NCI-H2029 treated with DMSO at 0.1 percent for 48 hours (cell line): ENCODE measurements around the gene PRUNE2.
A peak's percentile ranks its signal among the peaks of the same experiment; 100 is the strongest.
"Not testable (repeated sequence)": the region's sequence is repeated elsewhere in the genome, so short reads cannot be mapped to it uniquely, and the experiment has no call there.

ENCODE experiments used
- DNase-seq: peaks from one replicate; lab custom pipeline; 2025; lab: John Stamatoyannopoulos, UW

PRUNE2 gene

DNA sequence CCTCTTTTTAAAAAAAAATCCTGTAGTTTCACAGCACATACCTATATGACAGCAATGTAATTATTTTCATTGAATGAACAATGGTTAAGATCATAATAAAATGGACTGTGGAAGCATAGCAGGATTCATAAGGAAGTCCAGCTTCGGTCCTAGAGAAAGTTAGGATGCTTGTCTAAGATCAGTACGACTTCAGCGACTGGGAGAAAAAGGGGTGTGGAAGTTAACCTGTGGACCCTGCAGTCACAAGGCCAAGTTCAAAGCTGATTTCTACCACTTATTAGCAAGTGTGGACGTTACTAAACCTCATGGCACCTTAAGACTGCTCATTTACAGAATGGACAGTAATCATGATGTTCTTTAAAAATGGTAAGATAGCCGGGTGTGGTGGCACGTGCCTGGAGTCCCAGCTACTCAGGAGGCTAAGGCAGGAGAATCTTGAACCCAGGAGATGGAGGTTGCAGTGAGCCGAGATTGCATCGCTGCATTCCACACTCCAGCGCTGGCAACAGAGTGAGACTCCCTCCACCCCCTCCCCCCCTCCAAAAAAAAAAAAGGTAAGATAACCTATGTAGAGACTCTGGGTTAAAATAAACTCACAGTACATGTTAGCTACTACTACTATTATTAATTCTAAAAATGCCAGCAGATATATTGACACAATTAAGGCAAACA lies 213.3 kb downstream of the PRUNE2 start:
- DNase-seq: no peak

GRCh38 chr9:76691517-76692313 lies 214.2 kb downstream of the PRUNE2 start:
- peak; percentile 84 for DNase-seq

- DNase-seq: no peak
Measured at GRCh38 chr9:76690973-76691370, 214.9 kb downstream of the PRUNE2 start.

DNA sequence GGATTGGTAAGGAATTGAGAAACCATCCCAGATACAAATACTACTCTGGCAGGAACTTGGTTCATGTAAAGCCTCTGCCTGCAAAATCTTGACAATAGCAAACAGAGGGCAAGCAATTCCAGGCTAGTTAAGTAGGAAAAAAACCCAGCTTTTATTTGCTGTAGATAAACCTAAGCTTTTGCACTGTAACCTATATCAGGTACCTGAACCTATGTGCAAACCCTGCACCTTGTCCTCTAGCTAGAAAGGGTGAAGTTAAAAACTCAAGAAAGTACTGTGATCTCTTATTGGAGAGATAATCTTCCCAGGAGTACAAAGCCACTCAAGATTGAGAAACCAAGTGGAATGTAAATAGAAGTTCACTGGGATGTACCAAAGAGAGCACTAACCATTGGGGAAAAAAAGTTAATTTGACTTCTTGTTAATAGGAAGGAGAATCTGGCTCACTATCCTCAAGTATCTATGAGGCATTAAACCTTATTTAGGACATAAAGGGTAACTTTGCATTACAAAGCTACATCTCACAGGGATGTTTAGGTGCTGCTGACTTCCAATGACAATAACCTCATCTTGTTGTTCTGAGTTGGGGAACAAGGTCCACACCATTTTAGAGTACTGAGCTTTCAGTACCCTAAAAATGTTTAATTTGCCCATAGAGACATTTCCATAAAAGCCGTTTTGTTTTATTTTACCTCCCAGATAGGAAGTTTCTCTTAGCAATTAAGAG lies 215.5 kb downstream of the PRUNE2 start:
- DNase-seq: no peak

DNA sequence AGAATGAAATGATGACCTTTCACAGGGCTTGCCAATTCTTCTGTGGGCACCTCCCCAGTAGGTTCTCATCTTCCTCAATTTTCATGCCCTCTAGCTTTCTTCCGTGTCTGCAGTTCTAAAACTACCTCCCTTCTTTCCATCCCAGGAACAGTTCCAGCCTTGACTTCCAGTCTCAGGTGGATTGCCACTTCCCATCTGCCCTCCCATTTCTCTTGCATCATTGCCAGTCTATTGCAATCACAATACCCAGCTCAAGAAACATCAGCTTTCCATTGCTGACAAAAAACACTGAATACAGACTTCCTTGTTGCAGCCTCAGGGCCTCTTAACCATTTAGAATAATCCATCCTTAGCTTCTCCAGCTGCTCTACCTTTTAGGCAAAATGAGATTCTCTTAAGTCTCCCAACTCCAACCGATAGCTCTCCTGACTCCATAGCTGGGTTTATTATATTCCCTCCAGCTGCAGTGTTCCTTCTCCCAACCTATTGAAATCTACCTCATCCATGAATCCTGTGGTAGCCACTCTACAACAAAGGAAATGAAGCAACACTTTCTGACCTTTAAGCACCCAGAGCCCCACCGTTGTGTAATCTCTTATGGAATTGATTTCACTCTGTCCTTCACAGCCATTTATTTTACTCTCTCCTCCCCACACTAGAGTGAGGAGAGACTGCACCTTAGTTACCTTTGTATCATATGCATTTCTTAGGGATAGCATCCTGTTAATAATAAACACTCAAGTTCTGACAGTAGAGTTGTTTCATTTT lies 217.3 kb downstream of the PRUNE2 start:
- peak; percentile 79 for DNase-seq

DNA sequence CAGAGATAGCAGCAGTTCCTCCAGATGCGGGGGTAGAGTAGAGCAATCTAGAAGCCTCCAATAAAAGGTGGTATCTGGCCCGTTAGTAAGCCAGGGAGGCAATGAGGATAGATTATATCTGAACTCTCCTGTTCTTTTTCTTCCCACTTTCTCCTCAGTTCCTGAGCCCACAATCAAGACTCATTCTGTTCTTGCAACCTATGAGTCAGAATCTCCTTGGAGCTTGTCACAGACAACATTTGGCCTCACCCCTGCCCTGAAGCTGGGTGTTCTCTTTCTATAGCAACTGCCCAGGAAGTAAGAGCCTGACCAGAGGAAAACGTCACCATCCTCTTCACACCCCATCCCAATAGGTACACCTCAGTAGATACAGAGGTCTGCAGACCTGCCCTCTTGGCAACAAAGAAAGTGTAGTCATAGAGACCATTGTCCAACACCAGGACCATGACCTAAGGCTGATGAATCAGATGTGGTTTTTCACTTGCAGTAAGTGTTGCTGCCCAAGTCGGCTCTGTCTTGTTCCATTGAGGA lies 218.0 kb downstream of the PRUNE2 start:
- DNase-seq: no peak

GRCh38 chr9:76686756-76687155 lies 219.2 kb downstream of the PRUNE2 start:
- no peak for DNase-seq

GRCh38 chr9:76684213-76684612 lies 221.7 kb downstream of the PRUNE2 start:
- DNase-seq: no peak

- no peak for DNase-seq
Measured at GRCh38 chr9:76681556-76681955, 224.4 kb downstream of the PRUNE2 start.

DNA sequence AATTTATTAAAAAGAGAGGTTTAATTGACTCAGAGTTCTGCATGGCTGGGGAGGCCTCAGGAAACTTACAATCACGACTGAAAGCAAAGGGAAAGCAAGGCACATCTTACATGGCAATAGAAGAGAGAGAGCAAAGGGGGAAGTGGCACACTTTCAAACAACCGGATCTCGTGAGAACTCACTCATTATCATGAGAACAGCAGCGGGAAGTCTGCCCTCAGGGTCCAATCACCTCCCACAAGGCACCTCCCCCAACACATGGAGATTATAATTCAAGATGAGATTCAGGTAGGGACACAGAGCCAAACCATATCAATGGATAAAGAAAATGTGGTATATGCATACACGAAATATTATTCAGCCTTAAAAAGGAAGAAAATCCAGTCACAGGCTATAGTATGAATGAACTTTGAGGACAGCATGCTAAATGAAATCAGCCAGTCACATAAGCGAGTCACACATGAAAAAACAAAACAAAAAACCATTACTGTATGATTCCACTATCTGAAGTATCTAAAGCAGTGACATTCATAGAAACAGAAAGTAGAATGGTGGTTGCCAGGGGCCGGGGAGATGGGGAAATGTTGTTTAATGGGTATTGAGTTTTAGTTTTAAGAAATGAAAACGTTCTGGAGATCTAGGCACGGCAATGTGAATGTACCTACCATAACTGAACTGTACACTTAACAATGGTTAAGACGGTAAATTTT lies 225.0 kb downstream of the PRUNE2 start:
- DNase-seq: no peak

DNA sequence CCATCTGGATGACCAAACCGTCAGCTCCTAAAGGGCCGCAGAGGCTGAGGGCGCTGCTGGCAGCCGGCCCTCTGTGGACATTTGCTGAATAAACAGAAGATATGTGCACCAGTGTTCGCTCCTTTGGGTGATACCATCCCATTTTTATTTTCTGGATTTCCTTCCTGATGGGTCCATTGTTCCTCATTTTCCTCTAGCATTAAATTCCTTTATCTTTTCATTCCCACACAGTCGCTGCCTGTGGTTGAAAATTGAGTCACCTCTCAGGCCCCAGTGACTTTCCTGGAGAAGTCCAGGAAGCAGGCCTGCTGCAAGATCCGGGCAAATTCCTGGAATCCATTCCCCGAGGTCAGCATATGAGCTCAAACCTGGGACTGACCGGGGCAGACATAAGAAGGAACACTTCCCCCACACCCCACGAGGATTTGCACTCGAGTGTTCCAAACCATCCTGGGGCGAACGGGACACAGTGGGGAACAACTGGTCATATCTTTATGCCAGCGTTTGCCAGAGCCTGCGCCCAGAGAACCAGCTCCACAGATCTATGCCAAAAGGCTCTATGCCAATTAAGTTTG lies 228.3 kb downstream of the PRUNE2 start:
- DNase-seq: peak; percentile 87

GRCh38 chr9:76676857-76677256 lies 229.1 kb downstream of the PRUNE2 start:
- peak; percentile 52 for DNase-seq

- DNase-seq: peak; percentile 53
Measured at GRCh38 chr9:76667521-76667957, 238.4 kb downstream of the PRUNE2 start.

GRCh38 chr9:76665966-76666365 lies 239.9 kb downstream of the PRUNE2 start:
- not testable (repeated sequence) for DNase-seq

GRCh38 chr9:76665458-76665857 lies 240.5 kb downstream of the PRUNE2 start:
- no peak for DNase-seq

DNA sequence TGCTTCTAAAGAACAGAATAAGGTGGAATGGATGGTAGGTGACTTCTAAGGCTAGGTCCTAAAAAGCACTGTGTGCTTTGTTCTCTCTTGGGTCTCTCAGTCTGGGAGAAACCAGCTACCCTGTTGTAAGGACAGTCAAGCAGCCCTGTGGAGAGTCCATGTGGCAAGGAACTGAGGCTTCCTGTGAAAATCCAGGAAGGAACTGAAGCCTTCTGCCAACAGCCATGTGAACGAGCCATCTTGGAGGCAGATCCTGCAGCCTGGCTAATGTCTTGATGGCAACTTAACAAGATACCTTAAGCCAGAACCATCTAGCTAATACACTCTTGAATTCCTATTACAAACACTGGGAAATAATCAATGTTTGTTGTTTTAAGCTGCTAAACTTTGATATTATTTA lies 241.8 kb downstream of the PRUNE2 start:
- no peak for DNase-seq

DNA sequence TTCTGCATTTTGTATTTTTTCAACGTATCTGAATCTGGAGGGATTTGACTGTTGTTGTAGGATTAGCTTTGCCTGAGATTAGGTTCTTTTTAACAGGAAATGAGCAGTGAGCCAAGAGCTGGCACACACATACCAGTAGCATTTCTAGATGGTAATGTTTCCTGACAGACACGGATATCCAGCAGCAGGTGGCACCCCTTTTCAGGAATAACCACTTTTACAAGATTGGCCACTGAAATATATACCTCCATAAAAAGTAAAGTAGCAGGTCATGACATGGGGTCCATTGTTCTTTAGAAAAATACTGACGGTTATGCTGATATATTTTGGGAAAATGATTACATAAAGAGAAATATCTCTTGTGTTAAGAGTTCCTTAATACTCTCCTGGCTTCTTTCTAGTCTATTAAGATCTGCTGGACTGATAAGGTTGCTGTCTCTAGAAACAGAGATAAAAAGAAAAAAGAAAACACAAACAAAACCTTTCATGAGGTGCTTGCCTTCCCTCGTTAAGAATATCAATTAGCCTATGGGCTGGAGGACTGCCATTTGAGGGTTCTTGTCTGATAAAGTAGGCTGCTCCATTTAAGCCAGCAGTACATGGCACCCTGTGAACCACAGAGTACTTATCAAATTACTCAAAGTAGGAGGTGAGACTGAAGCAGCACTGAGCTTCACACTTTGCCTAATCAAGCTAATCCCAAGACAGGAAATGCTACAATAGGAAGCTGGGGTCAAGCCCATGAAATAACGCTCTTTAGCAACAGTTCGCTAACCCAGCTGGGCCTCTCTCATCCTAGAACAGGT lies 243.2 kb downstream of the PRUNE2 start:
- DNase-seq: peak; percentile 92

- peak; percentile 79 for DNase-seq
Measured at GRCh38 chr9:76658510-76659231, 247.2 kb downstream of the PRUNE2 start.

GRCh38 chr9:76657265-76657664 lies 248.6 kb downstream of the PRUNE2 start:
- no peak for DNase-seq
